H54 (cell line): Measurements from ENCODE around the gene PASD1.
"Not testable (repeated sequence)": the region's sequence is repeated elsewhere in the genome, so short reads cannot be mapped to it uniquely, and the experiment has no call there.

Experiments used
- DNase-seq: peaks from one replicate; pipeline ENCODE4 v3.0.0; 2011; ENCODE audit warnings: low spot score, mixed read lengths; ENCODE audit not compliant: insufficient read length
- FAIRE-seq: peaks from 3 replicates; lab custom pipeline; 2011; peaks lifted over from hg19 to GRCh38; lab: Jason Lieb, UNC
- POLR2A ChIP-seq: IDR thresholded peaks from 2 replicates; pipeline ENCODE4 v1.6.1; 2011; ENCODE audit warnings: low read depth, mild to moderate bottlenecking, low read length

PASD1 gene, protein sequence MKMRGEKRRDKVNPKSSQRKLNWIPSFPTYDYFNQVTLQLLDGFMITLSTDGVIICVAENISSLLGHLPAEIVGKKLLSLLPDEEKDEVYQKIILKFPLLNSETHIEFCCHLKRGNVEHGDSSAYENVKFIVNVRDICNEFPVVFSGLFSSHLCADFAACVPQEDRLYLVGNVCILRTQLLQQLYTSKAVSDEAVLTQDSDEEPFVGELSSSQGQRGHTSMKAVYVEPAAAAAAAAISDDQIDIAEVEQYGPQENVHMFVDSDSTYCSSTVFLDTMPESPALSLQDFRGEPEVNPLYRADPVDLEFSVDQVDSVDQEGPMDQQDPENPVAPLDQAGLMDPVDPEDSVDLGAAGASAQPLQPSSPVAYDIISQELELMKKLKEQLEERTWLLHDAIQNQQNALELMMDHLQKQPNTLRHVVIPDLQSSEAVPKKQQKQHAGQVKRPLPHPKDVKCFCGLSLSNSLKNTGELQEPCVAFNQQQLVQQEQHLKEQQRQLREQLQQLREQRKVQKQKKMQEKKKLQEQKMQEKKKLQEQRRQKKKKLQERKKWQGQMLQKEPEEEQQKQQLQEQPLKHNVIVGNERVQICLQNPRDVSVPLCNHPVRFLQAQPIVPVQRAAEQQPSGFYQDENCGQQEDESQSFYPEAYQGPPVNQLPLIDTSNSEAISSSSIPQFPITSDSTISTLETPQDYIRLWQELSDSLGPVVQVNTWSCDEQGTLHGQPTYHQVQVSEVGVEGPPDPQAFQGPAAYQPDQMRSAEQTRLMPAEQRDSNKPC

DNA sequence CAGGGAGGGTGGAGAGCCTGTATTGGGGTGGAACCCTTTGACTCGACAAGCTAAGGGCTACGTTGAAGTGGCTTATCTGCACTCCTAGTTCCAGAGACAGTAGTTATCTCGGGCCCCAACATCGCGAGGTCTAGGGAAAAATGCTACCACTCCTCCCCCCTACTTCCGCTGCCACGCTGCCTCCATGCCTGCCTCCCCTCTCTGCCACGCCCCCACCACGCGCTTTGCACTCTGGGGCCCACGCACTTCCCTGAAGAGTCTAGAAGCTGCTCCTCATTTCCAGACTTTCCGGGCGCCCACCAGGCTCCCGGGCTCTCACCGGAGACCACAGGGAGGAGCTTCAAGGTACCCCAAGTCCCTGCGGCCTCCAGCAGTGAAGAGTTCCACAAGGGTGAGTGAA, at the start of gene PASD1:
TSS of gene PASD1 (plus strand) at position 227 of the 400 bp plus-strand sequence. CDS start 37,879 bp downstream, outside the sequence.
- no peak for TF ChIP-seq POLR2A
- DNase-seq (no peak), FAIRE-seq (no peak)

DNA sequence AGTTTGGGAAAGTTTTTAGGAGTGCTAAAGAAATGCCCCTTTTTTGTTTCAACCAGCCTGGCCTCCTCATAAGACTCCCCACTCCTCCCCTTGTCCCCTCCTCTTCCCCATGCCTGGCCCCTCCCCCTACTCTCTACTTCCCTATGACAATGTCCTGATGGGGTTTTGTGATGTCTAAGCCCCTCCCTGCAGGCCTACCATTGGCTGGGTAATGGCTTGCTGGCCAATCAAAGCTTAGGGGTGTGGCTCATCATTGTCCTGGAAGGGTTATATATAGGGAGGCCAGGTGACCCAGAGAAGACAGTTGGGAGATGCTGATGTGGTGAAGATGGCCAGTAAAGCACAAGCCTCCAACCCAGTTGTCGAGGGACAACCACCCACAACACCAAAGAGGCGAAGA, 48.2 kb upstream of the PASD1 start:
- FAIRE-seq (no peak), DNase-seq (no peak)
- TF ChIP-seq POLR2A = no peak

DNA sequence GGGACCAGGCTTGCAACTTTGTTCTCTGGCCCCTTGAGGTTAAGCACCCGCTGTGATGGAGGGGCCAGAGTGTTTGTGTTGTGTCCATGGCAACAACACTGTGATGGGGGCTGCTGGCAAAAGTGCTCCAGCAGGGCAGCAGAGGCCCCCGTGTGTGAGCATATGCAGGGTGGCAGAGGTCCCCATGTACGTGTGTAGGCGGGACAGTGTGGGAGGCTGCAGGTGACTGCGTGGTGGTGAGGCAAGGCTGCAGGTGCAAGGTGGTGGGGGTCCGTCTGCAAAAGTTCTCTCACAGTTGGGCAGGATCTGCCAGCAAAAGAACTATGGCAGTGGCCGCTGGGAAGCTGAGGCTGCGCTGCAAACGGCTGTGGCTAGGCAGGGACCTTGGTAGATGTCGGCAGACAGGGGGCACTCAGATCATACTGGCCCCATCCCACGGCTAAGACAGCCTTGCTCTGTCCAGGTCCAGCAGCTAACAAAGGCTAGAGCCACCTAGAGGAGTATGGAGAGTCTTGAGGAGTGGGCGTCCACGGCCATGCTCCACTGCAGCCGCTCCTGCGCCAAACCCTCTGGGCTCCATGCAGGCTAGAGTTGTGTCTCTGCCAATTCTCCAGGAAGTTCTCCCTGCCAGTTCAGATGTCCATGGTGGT, 46.8 kb upstream of the PASD1 start:
- no peak for TF ChIP-seq POLR2A
- FAIRE-seq (no peak), DNase-seq (no peak)

DNA sequence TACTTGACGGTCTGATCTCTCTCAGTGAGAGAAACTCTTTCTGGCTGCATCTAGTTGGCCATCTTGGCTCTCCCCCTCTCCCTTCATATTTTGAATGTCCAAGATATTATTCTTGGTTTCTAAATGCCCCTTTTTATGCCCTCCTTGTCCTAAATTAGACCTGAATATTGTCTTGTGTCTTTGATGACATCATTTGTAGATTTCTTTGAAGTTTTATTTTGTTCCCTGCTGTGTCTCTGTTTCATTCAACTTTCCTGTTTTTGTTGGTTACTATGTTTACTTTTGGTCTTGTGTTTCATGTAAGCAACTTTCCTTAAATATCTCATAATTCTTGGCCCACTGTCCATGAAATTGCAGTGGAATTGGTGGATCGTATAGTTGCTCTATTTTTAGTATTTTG, 46.1 kb upstream of the PASD1 start:
- no peak for TF ChIP-seq POLR2A
- no peak for FAIRE-seq
- DNase-seq = no peak

DNA sequence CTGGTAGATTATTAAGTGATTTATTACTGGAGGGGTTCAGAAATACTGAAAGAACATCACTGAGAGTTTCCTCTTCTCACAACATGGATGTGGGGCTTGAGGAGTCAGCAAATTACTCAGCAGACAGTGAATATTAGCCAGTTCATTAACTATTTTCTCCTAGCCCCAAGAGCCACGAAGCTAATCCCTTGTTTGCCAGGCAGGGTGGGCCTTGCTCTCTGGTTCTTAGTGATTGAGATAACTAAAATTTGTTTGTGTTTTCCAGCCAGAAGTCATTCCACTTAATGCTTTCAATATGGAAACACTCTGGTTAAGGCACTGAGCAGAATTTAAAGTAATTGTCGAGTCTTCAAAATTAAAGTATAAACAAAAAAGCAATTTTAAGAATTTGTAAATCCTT, 40.1 kb upstream of the PASD1 start:
- TF ChIP-seq POLR2A = no peak
- FAIRE-seq = no peak
- no peak for DNase-seq

DNA sequence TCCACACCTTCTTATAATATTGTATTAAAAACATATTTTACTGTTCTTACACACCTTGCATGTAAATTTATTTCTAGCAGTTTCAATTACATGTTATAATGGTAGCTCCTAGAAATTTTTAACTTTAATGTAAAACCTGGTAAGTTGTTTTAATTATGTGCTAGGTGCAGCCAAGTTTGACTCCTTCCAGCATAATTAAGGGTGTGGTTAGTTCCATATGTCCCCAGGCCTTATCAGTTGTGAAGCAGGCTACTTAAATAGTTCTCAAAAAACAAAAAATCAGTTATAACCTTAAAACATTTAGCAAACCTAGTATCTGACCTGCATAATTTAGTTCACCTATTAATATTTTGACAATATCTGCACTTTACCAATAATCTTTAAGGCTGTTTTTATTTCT, 26.9 kb upstream of the PASD1 start:
- no peak for TF ChIP-seq POLR2A
- no peak for DNase-seq
- no peak for FAIRE-seq

DNA sequence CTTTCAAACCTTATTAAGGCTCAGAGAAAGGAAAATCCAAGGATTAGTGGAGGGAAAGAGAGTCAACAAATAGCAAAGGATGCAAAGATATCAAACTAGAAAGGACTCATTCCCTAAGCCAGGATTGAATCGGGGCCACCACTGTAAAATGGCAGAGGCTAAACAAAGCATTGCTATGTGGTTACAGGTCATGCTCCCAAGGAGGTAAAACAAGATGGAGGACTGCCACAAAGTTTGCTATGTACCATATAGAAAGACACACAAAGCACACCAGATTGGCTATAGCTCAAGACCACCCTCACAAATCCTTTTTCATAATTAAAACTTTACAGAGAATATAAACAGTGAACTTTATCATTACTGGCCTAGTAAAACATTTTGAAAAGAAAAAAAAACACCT, 25.9 kb upstream of the PASD1 start:
- FAIRE-seq (no peak), DNase-seq (no peak)
- no peak for TF ChIP-seq POLR2A

DNA sequence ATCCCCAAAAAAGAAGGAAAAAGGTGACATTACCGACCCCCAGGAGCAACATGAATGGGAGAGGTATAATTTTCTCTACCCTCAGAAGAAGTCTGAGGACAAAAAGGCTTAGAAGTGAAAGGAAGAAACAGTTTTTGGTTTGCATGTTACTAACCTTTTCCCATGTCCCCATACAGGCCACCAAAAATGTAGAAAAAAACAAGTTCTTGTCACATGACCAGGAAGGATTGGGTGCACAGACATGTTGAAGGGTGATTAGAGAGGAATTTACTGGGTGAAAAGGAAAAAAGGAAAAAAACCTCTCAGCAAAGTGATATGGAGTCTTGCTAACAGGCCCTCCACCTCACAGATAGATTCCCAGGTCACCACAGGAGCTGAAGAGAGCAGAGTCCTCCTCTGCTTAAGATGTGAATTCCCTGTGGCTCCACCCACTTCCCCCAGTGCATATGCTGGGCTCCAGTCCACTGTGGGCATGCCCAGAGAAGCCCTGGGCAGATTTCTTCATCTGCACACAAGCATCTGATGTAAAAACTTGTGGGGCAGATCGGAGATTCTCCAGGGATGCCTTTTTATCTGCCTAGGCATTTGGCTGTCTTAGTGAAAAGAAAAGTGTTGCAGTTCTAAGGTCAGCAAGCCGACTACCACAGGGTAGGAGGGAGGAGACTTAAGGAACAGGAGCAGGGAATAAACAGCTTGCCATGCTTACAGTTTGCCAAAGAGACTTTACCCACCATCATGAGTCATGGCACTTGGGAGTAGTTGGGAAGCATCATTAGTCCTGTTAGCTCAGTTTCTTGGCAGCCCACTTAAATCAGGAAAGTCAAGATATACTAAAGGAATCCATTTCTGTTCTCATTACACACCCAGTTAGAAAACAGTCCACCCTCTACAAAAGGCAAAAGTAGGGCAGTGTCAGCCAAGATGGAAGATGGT, 25.0 kb upstream of the PASD1 start:
- DNase-seq = no peak
- FAIRE-seq = no peak
- TF ChIP-seq POLR2A = no peak

DNA sequence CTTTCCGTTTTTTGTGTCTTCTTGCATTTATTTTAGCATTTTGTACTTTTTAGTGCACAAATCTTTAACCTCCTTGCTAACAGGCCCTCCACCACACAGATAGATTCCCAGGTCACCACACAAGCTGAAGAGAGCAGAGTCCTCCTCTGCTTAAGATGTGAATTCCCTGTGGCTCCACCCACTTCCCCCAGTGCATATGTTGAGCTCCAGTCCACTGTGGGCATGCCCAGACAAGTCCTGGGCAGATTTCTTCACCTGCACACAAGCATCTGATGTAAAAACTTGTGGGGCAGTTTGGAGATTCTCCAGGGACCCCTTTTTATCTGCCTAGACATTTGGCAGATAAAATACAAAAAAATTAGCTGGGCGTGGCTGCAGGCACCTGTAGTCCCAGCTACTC, 19.8 kb upstream of the PASD1 start:
- FAIRE-seq = no peak
- DNase-seq = no peak
- no peak for TF ChIP-seq POLR2A

DNA sequence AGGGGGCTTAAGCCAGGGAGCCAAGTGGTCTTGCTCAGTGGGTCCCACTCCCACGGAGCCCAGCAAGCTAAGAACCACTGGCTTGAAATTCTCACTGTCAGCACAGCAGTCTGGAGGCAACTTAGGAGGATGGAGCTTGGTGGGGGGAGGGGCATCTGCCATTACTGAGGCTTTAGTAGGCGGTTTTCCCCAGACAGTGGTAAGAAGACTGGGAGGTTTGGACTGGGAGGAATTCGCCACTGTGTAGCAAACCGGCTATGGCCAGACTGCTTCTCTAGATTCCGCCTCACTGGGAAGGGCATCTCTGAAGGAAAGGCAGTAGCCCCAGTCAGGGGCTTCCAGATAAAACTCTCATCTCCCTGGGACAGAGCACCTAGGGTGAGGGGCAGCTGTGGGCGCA, 17.2 kb upstream of the PASD1 start:
- FAIRE-seq = not testable (repeated sequence)

DNA sequence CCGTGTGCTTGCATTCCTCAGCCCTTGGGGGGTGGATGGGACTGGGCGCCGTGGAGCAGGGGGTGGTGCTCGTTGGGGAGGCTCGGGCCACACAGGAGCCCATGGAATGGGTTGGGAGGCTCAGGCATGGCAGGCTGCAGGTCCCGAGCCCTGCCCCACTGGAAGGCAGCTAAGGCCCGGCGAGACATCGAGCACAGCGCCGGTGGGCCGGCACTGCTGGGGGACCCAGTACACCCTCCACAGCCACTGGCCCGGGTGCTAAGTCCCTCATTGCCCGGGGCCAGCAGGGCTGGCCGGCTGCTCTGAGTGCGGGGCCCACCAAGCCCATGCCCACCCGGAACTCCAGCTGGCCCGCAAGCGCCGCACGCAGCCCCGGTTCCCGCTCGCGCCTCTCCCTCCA, 12.3 kb upstream of the PASD1 start:
- FAIRE-seq, DNase-seq: not testable (repeated sequence)

More for the DNA sequence above, 17.2 kb upstream of the PASD1 start:
- not testable (repeated sequence) for DNase-seq

DNA sequence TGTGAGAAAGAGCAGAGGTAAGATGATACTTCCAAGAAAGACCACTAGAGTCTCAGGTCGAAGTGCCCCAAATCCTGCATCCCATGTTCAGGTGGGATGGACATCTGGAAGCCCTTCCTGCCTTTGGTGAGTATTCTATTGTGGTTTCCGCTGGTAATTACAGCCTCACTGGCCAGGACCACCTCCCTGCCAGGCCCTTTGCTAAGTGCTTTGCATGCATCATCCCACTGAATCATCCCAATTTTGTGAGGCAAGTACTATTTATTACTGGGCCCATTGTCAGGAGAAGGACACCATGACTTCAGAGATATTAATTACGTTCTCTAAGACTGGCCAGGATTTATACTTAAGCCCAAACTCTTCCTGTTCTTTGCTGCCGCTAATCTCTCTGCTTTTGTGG, 10.7 kb upstream of the PASD1 start:
- FAIRE-seq (no peak), DNase-seq (no peak)
- no peak for TF ChIP-seq POLR2A

DNA sequence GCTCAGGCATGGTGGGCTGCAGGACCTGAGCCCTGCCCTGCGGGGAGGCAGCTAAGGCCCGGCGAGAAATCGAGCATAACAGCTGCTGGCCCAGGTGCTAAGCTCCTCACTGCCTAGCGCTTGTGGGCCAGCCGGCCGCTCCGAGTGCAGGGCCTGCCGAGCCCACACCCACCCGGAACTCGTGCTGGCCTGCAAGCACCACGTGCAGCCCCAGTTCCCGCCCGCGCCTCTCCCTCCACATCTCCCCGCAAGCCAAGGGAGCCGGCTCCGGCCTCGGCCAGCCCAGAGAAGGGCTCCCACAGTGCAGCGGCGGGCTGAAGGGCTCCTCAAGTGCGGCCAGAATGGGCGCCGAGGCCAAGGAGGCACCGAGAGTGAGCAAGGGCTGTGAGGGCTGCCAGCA, 8.2 kb upstream of the PASD1 start:
- FAIRE-seq, DNase-seq: not testable (repeated sequence)

DNA sequence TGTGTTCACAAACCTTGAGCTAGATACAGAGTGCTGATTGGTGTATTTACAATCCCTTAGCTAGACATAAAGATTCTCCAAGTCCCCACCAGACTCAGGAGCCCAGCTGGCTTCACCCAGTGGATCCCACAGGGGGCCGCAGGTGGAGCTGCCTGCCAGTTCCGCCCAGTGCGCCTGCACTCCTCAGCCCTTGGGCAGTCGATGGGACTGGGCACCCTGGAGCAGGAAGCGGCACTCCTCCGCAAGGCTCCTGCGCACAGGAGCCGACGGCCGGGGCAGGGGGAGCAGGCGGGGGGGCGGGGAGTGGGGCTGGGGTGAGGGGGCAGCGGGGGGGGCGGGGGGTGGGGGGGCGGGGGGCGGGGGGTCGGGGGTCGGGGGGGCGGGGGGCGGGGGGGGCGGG, 990 bp upstream of the PASD1 start:
- not testable (repeated sequence) for DNase-seq, FAIRE-seq

DNA sequence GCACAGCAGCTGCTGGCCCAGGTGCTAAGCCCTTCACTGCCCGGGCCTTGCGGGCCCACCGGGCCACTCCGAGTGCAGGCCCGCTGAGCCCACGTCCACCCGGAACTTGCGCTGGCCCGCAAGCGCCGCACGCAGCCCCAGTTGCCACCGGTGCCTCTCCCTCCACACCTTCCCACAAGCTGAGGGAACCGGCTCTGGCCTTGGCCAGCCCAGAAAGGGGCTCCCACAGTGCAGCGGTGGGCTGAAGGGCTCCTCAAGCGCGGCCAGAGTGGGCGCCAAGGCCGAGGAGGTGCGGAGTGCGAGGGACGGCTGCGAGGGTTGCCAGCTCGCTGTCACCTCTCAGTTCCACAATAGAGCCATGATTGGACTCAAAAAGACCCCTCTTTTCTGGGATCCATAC, 472 bp upstream of the PASD1 start:
- FAIRE-seq = not testable (repeated sequence)

More for the DNA sequence above, 472 bp upstream of the PASD1 start:
- not testable (repeated sequence) for DNase-seq
